K562 (cell line): Measurements from ENCODE around the gene HYAL3. TPM values are rescaled to one million over a fixed set of nuclear protein-coding genes. Genes with fewer than 3 reads are reported as not detected.
A peak's percentile ranks its signal among the peaks of the same experiment; 100 is the strongest.

Source experiments
- BRCA1 ChIP-seq, 2 experiments: fragments of 450-650 bp in 1 of 2; sonication (generic) in 1 of 2; formaldehyde crosslinking in 1 of 2; IDR thresholded peaks; 2 replicates each; pipeline versions ENCODE4 v1.5.0 to v1.6.1; 2017 to 2020; ENCODE audit warnings: mild to moderate bottlenecking in 1 of 2, missing genetic modification reagents in 1 of 2
- MAZ ChIP-seq, 2 experiments: fragments of 450-650 bp in 1 of 2; sonication (generic) in 1 of 2; formaldehyde crosslinking; IDR thresholded peaks in 1 of 2; conservative IDR thresholded peaks in 1 of 2; 2 replicates each; pipeline versions ENCODE4 v1.4.0 to v1.5.0; 2020; ENCODE audit warnings: mild to moderate bottlenecking in 1 of 2, missing genetic modification reagents in 1 of 2
- ZBTB1 ChIP-seq: sonication (generic); formaldehyde crosslinking; IDR thresholded peaks from 2 replicates; pipeline ENCODE4 v1.8.1; 2023; ENCODE audit warnings: missing genetic modification reagents, low read depth, mild to moderate bottlenecking, borderline replicate concordance
- ZKSCAN8 ChIP-seq: fragments of 200-800 bp; sonication (Bioruptor generic); IDR thresholded peaks from 2 replicates; pipeline ENCODE4 v1.6.1; 2016; ENCODE audit warnings: missing genetic modification characterization, missing compliant biosample characterization
- ZNF766 ChIP-seq: fragments of 200-800 bp; sonication (Bioruptor generic); conservative IDR thresholded peaks from 2 replicates; pipeline ENCODE4 v1.6.1; 2016; ENCODE audit warnings: missing genetic modification characterization, missing compliant biosample characterization
- ZNF77 ChIP-seq: fragments of 250-450 bp; sonication (Bioruptor Pico); IDR thresholded peaks from 2 replicates; pipeline ENCODE4 v1.5.0; 2020
- polyA plus RNA-seq, 8 experiments: library from polyadenylated mRNA; depleted of rRNA in 4 of 8; stranded (reverse) in 5 of 8; unstranded in 3 of 8; fragments of >200 nt; fragmentation: Nextera tagmentation in 2 of 8; fragmentation: Illumina TruSeq in 1 of 8; extraction: Ambion mirVana in 2 of 8; extraction: Trizol in 1 of 8; gene quantifications; 2 replicates each; pipeline versions ENCODE4 v1.2.1 to v1.2.3, GENCODE V29; 2011 to 2014; ENCODE audit warnings: inconsistent platforms in 1 of 8, missing spikeins in 1 of 8
- total RNA-seq, 7 experiments: library from RNA; depleted of rRNA in 6 of 7; stranded (reverse); fragments of >200 nt in 6 of 7; fragmentation: Illumina TruSeq in 2 of 7; extraction: Trizol in 2 of 7; gene quantifications; 2 replicates each; pipeline versions ENCODE4 v1.2.1 to v1.2.3, GENCODE V29; 2011 to 2021; ENCODE audit warnings: low replicate concordance in 1 of 7
- TF ChIP-seq, protein P1 (sequence below): sonication (generic); formaldehyde crosslinking; IDR thresholded peaks from 2 replicates; pipeline ENCODE4 v1.8.0; 2023; ENCODE audit warnings: mild to moderate bottlenecking, missing genetic modification reagents
- TF ChIP-seq, protein P2 (sequence below), 2 experiments: fragments of 450-650 bp in 1 of 2; sonication (generic) in 1 of 2; formaldehyde crosslinking in 1 of 2; IDR thresholded peaks; 2 replicates each; pipeline versions ENCODE4 v1.7.1 to v1.9.0; 2016 to 2022; ENCODE audit warnings: inconsistent platforms in 1 of 2, mild to moderate bottlenecking in 1 of 2, missing genetic modification reagents in 1 of 2
- TF ChIP-seq, protein P3 (sequence below): sonication (generic); formaldehyde crosslinking; IDR thresholded peaks from 2 replicates; pipeline ENCODE4 v1.5.0; 2020; ENCODE audit warnings: missing genetic modification reagents
- TF ChIP-seq, protein P4 (sequence below): sonication (generic); formaldehyde crosslinking; IDR thresholded peaks from 2 replicates; pipeline ENCODE4 v1.8.1; 2022; ENCODE audit warnings: missing genetic modification reagents
- TF ChIP-seq, protein P5 (sequence below): fragments of 450-650 bp; IDR thresholded peaks from 2 replicates; pipeline ENCODE4 v1.6.1; 2014; ENCODE audit warnings: low read depth, mild to moderate bottlenecking, moderate library complexity, borderline replicate concordance

Gene HYAL3
- total and polyA plus RNA-seq, 9 of the 15 experiments (the other 6 are each of a cell fraction or from before 2014, with no cell fraction given), result 0.38 to 9.1 (median 6.8) TPM

DNA sequence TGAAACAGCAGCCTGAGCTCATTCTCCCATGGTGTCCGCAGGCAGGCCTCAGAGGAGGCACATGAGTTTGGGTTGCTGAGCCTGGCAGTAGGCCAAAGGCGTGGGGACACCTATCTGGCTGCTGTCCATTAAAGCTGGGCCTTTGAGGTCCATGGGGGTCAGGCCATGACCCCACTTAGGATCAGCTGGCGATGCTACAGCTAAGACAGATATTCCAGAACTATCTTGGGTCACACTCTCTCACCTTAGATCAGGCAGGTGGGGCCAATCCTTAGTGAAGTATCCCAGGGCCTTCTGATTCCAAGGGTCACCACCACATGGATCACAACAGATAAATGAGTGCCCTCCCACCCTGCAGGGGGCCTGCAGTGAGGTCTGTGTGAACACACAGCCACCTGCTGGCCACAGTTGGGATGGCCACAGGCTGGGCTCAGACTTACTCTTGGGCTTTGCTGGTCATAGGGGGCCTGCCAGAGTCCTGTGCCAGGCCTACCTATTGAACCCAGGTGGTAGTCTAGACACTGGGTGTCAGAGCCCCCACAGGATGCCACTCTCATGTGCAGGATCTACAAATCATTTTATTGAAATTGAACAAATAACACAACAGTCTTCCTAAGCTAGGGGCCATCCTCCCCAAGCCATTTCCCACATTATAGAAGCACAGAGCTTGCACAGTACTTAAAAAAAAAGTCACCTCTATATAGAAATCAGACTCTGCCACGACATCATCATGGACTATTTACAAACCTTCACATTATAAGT, 25.3 kb upstream of the HYAL3 start (continued):
- TF ChIP-seq, protein P1, sequence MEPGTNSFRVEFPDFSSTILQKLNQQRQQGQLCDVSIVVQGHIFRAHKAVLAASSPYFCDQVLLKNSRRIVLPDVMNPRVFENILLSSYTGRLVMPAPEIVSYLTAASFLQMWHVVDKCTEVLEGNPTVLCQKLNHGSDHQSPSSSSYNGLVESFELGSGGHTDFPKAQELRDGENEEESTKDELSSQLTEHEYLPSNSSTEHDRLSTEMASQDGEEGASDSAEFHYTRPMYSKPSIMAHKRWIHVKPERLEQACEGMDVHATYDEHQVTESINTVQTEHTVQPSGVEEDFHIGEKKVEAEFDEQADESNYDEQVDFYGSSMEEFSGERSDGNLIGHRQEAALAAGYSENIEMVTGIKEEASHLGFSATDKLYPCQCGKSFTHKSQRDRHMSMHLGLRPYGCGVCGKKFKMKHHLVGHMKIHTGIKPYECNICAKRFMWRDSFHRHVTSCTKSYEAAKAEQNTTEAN (CRISPR knock-in tag), result no peak
- peak; percentile 32 to 73; a peak in 3 of 4 replicates for TF ChIP-seq MAZ (CRISPR knock-in tag; conservative IDR thresholded peaks at IDR 0.05 in 1 of 2, IDR thresholded peaks at IDR 0.05 in 1 of 2)
- no peak for TF ChIP-seq ZNF766 (CRISPR knock-in tag)
- TF ChIP-seq ZNF77 (CRISPR knock-in tag), result no peak
- TF ChIP-seq BRCA1 (IDR thresholded peaks at IDR 0.05), result no peak
- TF ChIP-seq BRCA1 (CRISPR knock-in tag; IDR thresholded peaks at IDR 0.05), result no peak
- no peak for TF ChIP-seq ZBTB1 (CRISPR knock-in tag)
- TF ChIP-seq, protein P2, sequence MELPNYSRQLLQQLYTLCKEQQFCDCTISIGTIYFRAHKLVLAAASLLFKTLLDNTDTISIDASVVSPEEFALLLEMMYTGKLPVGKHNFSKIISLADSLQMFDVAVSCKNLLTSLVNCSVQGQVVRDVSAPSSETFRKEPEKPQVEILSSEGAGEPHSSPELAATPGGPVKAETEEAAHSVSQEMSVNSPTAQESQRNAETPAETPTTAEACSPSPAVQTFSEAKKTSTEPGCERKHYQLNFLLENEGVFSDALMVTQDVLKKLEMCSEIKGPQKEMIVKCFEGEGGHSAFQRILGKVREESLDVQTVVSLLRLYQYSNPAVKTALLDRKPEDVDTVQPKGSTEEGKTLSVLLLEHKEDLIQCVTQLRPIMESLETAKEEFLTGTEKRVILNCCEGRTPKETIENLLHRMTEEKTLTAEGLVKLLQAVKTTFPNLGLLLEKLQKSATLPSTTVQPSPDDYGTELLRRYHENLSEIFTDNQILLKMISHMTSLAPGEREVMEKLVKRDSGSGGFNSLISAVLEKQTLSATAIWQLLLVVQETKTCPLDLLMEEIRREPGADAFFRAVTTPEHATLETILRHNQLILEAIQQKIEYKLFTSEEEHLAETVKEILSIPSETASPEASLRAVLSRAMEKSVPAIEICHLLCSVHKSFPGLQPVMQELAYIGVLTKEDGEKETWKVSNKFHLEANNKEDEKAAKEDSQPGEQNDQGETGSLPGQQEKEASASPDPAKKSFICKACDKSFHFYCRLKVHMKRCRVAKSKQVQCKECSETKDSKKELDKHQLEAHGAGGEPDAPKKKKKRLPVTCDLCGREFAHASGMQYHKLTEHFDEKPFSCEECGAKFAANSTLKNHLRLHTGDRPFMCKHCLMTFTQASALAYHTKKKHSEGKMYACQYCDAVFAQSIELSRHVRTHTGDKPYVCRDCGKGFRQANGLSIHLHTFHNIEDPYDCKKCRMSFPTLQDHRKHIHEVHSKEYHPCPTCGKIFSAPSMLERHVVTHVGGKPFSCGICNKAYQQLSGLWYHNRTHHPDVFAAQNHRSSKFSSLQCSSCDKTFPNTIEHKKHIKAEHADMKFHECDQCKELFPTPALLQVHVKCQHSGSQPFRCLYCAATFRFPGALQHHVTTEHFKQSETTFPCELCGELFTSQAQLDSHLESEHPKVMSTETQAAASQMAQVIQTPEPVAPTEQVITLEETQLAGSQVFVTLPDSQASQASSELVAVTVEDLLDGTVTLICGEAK (IDR thresholded peaks at IDR 0.05), result no peak
- TF ChIP-seq, protein P2 (CRISPR knock-in tag; IDR thresholded peaks at IDR 0.05), result no peak
- TF ChIP-seq, protein P3, sequence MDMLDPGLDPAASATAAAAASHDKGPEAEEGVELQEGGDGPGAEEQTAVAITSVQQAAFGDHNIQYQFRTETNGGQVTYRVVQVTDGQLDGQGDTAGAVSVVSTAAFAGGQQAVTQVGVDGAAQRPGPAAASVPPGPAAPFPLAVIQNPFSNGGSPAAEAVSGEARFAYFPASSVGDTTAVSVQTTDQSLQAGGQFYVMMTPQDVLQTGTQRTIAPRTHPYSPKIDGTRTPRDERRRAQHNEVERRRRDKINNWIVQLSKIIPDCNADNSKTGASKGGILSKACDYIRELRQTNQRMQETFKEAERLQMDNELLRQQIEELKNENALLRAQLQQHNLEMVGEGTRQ (CRISPR knock-in tag), result no peak
- TF ChIP-seq, protein P4, sequence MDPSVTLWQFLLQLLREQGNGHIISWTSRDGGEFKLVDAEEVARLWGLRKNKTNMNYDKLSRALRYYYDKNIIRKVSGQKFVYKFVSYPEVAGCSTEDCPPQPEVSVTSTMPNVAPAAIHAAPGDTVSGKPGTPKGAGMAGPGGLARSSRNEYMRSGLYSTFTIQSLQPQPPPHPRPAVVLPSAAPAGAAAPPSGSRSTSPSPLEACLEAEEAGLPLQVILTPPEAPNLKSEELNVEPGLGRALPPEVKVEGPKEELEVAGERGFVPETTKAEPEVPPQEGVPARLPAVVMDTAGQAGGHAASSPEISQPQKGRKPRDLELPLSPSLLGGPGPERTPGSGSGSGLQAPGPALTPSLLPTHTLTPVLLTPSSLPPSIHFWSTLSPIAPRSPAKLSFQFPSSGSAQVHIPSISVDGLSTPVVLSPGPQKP (CRISPR knock-in tag), result no peak
- TF ChIP-seq, protein P5, sequence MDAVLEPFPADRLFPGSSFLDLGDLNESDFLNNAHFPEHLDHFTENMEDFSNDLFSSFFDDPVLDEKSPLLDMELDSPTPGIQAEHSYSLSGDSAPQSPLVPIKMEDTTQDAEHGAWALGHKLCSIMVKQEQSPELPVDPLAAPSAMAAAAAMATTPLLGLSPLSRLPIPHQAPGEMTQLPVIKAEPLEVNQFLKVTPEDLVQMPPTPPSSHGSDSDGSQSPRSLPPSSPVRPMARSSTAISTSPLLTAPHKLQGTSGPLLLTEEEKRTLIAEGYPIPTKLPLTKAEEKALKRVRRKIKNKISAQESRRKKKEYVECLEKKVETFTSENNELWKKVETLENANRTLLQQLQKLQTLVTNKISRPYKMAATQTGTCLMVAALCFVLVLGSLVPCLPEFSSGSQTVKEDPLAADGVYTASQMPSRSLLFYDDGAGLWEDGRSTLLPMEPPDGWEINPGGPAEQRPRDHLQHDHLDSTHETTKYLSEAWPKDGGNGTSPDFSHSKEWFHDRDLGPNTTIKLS, result no peak
- no peak for TF ChIP-seq ZKSCAN8 (CRISPR knock-in tag)
